Forelimb muscle (tissue), 1 donor: ENCODE data around the gene CHAF1A. TPM values are rescaled to one million over a fixed set of nuclear protein-coding genes. Genes with fewer than 3 reads are reported as not detected.

Experiments
- DNase-seq: peaks from one replicate; pipeline ENCODE4 v3.0.0-alpha.2; 2013; ENCODE audit warnings: low read depth
- polyA plus RNA-seq: library from polyadenylated mRNA; unstranded; fragments of 120-200 nt; gene quantifications from one replicate; pipeline ENCODE4 v1.2.1, GENCODE V29; 2013; ENCODE audit not compliant: insufficient read length

Gene CHAF1A
- polyA plus RNA-seq, 1 donor = 11.1 TPM

DNA sequence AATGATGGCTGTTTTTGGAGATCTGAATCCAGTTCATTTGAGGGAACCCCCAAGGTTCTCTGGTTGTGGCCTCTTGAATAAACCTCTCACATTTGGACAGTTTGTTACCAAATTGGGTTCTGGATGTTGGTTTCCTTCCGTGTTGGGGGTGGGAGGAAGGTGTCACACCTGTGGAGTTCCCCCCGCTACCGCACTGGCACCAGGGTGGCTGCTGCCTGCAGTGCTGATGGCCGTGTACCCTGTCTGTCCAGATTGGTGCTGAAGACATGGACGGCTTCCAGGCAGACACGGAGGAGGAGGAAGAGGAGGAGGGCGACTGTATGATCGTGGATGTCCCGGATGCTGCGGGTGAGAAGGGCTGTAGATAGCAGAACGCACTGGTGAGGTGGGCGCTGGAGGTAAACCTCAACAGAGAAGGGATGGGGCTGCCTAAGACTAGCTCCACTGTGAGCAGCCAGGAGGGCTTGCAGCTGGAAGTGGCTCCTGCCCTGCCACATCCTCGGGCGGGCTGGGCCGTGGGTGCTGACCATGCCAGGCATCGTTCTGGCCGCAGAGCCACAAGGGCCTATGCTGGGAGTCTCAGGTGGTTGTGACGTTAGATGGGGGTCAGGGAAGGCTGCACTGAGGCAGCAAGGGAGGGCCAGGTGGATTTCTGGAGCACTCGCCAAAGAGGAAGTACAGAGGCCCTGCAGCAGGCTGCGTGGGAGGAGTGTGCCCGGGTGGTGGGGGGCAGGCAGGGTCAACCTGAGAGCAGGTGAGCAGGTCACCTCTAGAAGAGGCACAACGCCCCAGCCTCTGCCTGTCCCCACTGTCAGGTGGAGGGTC is 39.8 kb downstream of the CHAF1A start:
- DNase-seq = no peak

DNA sequence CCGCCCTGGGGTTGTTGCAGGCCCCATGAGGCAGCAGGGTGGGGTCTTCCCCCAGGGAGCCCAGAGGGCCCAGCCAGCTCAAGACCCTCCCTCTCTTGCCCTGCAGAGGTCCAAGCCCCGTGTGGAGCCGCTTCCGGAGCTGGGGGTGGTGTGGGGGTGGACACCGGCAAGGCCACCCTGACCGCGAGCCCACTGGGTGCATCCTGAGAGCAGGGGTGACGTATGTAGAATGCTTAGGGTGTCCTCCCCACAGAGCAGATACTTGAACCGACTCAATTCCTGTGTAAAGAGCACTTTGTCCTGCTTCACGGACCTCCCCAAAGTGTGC is 40.3 kb downstream of the CHAF1A start:
- DNase-seq = no peak

DNA sequence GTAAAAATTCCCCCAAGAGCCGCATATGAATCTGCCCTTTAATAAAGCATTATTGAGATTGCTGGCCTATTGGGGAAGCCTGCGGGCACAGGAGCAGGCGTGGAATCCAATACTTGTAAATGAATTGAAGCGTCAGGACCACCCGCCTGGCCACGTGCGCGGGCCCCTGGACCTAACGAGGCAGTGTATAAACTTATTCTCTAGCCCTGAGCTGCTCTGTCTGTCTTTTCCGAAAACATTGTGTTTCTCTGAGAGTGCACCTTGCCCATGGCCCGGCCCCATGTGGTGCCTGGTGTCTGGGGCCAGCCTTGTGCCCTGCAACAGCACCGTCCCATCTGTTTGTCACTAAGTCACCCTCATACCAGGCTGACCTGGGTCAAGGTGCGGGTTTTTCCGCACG is 40.7 kb downstream of the CHAF1A start:
- DNase-seq = no peak

DNA sequence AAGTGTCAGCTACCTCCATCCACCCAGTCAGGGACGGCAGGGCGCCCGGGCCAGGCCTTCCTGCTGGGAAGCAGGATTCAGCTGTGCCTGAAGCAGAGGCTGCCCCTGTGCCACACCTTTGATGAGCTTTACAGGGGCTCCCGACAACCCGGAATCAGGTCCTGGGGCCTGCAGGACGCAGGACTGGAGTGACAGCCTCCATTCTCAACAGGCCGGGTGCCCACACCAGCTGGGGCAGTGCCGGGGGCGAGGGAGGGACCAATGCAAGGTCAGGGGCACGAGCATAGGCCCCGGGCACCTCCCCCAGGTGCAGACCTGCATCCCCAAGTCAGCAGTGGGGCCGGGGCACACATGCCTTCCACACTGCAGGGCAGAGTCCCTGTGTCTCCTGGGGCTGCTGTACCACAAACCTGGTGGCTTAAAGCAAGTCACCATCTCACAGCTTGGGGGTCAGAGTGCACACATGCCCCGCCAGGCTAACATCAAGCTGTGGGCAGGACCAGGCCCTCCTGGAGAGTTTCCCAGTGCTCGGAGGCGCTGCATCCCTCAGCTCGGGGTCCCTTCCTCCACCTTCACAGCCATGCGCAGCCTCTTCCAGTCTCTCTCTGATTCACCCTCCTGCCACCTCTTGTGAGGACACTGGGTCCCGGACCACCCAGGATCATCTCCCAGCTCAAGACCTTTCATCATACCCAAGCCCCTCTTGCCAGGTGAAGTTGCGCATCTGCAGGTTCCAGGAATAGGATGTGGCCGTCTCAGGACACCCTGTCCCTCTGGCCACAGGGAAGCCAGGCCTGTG is 41.7 kb downstream of the CHAF1A start:
- no peak for DNase-seq

DNA sequence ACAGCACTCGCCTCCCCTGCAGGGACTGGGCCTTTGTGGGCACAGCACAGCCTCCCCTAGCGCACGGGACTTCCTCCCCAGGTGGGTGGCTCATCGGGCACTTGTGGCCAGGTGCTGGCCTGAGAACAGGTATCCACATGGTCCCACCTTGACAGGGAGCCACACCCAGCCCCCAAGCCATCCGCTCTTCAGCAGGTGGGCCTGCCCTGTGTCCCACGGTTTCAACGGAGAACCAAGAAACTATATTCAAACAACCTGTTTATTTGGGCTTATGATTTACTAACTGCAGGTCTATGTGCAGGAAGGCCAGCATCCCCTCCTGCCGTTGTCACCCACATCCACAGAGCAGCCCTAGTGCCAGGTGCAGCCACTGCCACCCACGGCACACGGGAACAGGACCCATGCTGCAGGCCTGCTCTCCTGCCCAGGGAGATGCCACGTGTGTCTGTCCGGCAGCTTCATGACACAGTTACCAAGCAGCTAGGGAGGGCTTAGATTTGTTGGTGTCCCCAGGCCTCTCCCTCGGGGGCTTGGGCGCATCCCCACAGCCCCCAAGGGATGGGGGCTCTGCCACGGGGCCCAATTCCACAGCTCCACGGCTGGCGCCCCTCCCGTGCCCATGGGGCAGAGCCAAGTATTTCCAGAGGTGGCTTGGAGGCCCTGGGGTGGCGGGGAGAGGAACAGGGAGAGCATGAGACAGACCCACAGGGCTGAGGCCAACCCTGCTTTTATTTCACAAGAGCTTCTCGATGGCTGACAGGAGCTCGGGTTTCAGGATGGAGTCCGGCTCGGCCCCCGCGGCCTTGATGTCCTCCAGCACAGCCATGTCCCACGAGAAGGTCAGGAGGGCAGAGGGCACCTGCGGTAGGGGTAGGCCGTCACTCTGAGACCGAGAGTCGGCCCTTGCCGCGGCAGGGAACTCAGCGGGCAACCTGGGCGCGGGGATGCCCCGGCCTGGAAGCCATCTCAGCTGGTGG is 42.6 kb downstream of the CHAF1A start:
- no peak for DNase-seq

DNA sequence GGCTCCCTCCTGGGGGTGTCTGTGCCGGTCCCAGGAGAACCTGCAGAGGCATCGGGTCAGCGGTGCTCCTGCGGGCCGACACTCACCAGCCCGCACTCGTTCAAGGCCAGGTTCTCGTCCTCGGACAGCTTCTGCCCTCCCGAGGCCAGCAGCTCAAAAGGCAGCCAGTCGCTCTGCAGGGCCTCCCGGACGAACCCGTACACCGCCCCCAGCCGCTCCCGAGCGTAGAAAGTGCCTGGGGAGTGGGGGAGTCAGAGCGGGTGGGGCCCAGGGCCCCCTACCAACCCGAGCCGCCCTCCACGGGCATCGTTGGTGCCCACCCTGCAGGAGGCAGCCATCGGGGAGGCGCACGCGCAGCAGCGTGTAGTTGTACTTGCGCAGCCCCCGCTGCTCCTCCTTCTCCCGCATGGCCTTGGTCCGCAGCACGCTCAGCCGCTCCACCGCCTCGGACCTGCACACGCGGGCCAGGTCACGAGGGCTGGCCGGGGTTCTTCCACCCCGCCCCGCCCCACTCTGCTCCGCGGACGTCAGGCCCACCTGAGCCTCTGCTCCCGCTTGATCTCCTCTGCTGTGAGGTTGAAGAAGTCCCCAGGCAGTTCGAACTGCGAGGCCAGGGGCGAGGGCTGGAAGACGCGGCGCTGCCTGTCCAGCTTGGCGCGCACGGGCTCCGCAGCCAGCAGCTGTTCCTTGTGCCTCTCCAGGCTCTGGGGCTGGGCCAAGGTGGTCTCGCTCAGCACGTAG is 43.7 kb downstream of the CHAF1A start:
- no peak for DNase-seq

DNA sequence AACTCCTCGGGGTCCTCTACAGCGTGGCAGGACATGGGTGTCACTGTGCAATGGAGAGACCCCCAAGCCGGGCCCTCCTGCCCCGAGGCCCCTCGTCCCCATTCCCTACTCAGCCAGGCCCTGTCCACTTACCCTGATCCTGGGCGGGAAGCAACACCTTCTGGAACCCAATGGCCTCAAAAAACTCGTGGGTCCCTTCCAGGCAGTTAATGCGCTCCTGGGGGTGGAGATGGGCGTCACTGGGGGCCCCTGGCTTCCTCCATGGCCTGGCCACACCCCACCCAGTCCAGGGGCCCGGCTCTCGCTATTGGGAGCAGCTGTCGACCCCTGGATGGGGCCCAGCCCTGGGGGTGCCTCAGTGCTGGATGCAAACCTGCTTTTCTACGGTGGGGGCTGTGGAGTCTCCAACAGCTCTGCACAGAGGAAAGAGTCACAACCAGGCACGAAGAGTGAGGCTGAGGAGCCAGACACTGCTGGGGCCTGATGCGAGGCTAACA is 44.3 kb downstream of the CHAF1A start:
- DNase-seq = no peak

DNA sequence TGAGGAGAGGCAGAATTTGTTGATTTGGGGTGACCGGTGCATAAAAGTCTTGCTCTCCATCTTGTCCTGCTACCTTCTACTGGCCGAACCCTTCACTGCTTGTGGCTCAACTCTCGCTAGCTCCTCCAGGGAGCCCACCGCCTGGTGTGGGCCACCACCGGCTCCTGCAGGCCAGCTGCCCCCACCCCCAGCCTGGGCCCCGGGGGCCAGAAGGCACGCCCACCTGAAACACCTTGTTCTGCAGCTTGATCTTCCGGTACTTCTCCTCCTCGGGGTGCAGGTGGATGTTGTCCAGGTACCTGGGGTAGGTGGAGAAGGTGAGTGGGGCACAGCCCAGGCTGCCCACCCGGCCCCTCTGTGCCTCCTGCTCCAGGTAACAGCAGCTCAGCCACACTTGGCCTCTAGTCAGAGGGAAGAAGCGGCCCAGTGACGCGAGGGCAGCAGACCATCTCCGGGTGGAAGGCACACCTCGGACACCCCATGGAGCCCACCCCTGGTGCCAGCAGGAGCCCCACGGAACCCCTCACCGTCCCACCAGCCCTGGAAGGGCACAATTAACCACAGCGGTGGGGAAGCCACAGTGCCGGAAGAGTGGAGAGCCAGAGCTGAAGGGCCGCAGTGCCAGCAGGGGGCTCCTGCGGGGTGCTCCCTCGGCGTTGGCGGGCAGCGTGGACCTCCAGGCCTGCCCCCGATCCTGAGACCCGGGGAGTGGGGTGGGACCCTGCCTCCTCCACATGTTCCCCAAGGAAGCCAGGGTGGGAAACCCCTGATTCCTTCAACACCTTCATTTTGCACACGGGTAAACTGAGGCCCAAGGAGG is 45.1 kb downstream of the CHAF1A start:
- no peak for DNase-seq

DNA sequence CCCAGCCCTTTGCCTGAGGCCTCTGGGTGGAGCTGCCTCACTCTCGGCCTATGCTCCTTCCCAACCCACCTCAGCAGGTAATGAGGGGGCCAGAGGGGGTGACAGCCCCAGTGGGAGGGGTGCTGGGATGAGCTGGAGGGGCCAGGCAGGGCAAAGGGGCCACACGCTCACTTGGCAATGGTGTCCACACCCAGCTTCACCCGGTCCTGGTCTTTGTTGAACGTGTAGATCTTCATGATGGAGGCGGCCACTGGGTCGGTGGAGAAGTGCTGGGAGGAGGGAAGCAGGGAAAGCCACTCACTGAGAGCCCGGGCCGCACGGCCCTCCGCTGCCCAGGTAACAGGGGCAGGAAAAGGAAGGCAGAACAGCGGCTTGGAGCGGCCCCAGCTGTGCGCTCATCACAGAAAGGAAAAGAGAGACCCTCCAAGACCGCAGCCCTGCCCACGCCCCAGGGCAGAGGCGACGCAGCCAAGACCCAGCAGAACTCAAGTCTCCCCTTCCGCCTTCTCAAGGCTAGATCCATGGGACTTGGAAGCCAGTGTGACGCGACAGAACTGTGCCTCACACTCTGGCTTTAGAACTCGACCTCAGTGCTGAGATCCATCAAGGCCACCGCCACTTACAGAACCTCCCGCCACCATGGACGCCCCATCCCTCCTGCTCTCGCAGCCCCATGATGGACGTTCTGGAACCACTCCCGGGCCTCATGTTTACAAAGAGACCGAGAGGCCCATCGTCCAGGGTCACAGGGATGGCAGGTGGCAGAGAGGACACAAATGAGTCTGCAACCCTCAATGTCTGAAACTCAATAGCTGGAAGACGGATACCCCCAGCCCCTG is 45.9 kb downstream of the CHAF1A start:
- DNase-seq = no peak

DNA sequence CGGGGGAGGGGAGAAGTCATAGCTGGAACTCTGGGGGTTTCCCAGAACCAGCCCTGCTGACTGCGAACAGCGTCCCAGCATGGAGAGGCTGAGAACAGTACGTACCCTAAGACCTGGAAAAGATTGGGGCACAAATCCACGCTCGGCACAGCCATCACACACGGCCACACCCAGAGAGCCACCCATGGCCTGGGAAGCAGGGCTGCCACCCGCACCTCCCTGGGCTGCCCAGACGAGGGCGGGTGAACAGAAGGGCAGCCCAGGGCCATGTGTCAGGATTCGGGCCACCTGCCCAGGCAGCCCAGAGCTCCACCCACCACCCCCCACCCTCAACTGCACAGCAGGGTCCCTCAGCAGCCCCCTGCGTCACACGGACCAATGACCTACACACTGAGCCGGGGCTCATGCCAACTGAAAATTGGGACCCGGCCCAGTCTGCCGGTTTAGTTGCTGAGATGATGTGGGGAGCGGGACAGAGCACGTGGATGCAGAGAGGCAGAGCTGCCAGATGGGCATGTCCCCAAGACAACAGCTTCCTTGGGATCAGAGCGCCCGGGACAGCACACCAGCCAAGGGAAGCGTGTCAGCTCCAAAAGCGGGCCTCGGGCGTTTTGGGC is 46.7 kb downstream of the CHAF1A start:
- DNase-seq = no peak

DNA sequence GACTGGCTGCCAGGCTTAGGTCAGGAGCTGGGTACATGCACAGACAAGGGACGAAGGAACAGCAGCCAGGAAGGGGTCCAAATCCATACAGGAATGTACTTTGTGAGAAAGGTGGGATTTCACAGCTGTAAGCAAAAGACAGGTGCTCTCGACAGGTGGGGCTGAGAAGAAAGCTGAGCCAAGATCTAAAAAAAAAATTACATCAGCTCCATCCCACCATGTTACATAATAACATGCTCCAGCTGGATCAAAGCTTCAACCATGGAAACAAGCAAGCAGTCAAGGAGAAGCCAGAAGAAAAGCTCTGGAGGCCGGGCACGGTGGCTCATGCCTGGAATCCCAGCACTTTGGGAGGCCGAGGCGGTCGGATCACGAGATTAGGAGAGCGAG is 47.2 kb downstream of the CHAF1A start:
- no peak for DNase-seq

DNA sequence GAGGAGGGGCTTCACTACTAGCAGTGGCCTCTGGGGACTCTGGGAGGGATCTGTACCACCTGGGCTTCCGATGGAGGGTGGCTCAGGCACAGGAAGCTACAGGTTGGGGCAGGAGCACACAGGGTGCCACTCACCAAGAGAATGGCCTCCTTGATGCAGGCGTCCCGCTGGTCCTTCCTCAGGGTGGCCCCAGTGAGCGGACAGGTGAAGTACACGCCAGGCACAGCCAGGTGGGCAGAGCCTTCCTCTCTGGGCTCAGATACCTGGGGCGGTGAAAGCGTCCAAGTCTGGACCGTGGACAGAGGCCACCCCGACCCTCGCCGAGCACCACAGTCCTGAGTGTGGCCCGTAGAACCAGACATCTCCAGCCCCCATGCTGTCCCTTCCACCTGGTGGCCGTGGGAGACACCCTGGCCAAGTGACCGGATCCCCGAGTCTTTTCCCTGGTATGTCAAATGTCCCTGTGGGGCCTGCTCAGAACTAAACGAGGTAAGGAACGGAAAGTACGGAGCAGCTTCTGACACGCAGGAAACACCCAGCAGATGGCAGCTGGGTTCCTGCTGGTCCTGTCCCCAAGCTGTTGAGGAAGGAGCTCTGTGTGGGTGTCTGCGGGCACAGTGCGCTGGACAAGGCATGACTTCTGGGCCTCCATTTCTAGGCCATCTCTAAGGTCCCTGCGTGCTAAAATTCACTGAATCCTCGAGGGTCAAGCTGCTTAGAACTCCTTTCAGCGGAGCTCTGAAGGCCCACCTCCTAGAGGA is 50.0 kb downstream of the CHAF1A start:
- no peak for DNase-seq

DNA sequence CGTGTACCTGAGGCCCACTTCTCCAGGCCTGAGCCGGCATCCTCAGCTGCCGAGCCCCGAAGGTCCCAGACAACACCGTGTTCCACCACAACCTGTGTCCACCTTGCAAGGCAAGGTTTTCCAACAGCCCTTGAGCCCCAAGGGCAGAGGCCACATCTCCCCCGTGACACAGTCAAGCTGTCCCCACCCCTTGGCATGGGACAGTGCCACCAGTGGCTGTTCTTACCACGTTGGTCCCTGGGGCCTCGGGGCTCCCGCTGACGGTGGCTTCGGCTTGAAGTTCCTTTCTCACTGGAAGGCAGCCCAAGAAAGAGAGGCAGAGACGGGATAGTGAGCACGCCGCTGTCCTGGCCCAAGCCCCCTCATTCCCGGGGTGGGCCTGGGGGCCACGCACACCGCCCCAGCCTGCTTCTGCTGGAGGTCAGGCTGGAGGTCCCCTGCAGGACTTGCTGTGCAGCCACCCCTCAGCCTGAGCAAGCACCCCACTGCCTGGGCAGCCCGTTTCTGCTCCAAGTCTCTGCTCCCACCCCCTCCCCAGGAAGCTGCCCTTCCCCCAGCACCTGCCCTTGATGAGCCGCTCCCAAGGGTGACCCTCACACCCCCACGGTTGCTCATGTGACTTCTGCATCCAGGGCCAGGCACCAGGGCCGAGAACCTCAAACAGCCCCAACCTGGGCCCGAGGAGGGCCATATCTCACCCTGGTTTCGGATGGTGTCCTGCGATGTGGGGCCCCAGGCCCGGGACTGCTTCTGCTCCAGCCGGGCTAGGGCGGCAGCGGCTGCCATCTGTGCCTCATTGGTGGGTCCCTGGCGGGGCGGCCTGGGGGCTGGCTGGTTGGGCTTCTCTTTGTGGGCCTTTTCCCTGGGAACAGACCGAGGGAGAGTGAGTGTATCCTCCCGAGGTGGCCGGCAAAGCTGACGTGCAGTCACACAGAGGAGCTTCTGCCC is 51.1 kb downstream of the CHAF1A start:
- DNase-seq = no peak

DNA sequence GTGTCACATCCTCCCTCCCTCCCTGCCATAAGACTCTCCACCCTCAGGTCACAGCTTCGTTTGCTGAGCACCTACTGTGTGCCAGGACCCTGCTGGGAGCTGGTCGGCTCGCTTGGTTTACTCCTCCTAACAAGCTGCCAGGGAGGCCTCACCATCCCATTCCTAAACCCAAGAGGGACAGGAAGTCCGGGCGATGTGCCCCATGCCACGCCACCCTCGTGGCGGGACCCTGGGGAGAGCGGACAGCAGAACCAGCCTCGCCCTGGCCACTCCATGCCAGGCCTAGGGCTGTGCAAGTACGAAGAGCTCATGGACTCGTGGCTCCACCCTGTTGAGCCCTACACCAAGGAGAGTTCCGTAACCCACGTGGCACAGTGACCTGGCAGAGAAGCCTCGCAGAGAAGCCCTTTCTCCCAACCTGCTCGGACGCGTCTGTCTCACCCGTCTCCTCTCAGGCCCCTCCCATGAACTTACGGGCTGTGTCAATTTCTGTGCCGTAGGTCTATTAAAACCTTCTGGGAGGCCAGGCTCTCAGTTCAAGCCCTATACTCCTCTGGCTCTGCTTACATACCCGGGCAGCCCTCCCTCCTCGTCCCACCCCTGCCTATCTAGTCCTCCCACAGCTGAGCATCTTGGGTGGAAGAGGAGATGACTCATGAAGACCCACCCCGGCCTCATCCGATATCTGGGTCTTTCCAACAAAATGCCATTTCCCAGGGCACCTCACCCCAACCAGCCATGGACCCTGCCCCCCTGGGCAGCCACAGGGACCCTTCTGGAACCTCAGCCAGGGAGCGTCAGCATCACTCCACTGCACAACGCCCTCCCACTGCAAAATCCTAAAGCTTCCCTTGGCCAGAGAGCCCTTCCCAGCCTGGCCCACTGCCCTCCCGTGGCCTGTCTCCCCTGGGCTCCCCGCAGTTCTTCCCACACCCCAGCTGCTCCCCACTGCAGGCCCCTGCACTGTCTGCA is 52.6 kb downstream of the CHAF1A start:
- DNase-seq = no peak

DNA sequence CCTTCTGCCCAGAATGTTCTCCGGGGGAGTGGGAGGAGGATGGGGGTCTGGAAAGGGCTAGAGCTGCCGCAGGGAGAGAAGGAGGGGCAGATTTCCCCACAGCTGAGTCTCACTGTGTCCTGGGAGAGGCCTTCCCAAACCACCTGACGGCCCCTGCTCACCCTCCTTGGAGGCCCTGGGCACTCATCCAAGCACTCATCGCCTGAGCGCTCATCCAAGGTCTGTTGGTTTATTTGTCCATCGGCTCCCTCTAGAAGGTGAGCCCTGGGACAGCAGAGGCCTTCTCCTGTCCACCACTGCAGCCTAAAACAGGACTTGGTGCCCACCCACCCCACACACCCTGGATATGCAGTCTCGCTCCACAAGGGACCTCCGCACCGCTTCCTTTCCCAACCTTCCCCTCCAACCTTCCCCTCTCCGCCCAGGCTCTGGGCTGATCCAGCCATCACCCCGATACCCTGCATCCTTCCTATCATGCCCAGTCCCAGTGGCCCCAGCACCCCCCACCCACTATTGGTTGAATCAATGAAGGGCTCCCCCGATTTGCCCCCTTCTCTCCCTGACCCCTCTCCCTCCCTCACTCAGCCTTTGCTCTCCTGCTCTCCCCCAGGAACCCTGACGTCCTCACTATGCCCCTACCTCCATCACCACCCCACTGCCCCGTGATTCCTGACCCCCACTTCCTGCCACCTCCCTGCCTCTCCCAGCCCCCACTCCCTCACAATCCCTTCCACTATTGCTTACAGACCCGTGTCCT is 53.5 kb downstream of the CHAF1A start:
- peak; percentile 44 for DNase-seq
